Endothelial cell (in vitro differentiated cells): Measurements from ENCODE around the gene DNAJC1. TPM values are rescaled to one million over a fixed set of nuclear protein-coding genes. Genes with fewer than 3 reads are reported as not detected.

ENCODE experiments used
- DNase-seq: peaks from one replicate; pipeline ENCODE4 v3.0.0; 2021; ENCODE audit warnings: low spot score
- H3K27ac Mint-ChIP-seq: one replicate; pipeline ENCODE4 v1.8.0; 2021; ENCODE audit warnings: mixed read lengths, inconsistent platforms; ENCODE audit not compliant: unreplicated experiment
- H3K27me3 Mint-ChIP-seq: one replicate; pipeline ENCODE4 v1.8.0; 2021; ENCODE audit warnings: mild to moderate bottlenecking, moderate library complexity, mixed read lengths, inconsistent platforms; ENCODE audit not compliant: unreplicated experiment
- H3K36me3 Mint-ChIP-seq: one replicate; pipeline ENCODE4 v1.8.0; 2021; ENCODE audit warnings: mild to moderate bottlenecking, low read depth, mixed read lengths, inconsistent platforms; ENCODE audit not compliant: unreplicated experiment
- H3K4me1 Mint-ChIP-seq: one replicate; pipeline ENCODE4 v1.8.0; 2021; ENCODE audit warnings: mild to moderate bottlenecking, mixed read lengths, inconsistent platforms; ENCODE audit not compliant: unreplicated experiment
- H3K4me3 Mint-ChIP-seq: one replicate; pipeline ENCODE4 v1.8.0; 2021; ENCODE audit warnings: mild to moderate bottlenecking, mixed read lengths, inconsistent platforms; ENCODE audit not compliant: unreplicated experiment
- H3K9me3 Mint-ChIP-seq: one replicate; pipeline ENCODE4 v1.8.0; 2021; ENCODE audit warnings: mixed read lengths, inconsistent platforms; ENCODE audit not compliant: unreplicated experiment
- long read RNA-seq: library from polyadenylated mRNA; unstranded; transcript quantifications from one replicate; pipeline ENCODE4 v2.0.0, GENCODE V29; 2020; ENCODE audit not compliant: unreplicated experiment
- total RNA-seq: library from RNA; stranded (reverse); fragmentation: NEBNext Ultra II Directional; extraction: Animal tissue kit (Norgen Biotek cat#: 25700); gene quantifications from one replicate; pipeline ENCODE4 v1.2.1, GENCODE V29; 2021; ENCODE audit not compliant: unreplicated experiment
- TF ChIP-seq, protein P1 (sequence below): fragments of 200-600 bp; sonication (generic); IDR thresholded peaks from one replicate; pipeline ENCODE4 v1.5.0; 2021; ENCODE audit warnings: antibody characterized with exemption; ENCODE audit not compliant: unreplicated experiment

The DNAJC1 gene, protein sequence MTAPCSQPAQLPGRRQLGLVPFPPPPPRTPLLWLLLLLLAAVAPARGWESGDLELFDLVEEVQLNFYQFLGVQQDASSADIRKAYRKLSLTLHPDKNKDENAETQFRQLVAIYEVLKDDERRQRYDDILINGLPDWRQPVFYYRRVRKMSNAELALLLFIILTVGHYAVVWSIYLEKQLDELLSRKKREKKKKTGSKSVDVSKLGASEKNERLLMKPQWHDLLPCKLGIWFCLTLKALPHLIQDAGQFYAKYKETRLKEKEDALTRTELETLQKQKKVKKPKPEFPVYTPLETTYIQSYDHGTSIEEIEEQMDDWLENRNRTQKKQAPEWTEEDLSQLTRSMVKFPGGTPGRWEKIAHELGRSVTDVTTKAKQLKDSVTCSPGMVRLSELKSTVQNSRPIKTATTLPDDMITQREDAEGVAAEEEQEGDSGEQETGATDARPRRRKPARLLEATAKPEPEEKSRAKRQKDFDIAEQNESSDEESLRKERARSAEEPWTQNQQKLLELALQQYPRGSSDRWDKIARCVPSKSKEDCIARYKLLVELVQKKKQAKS
- total RNA-seq: 32.0 TPM
- long read RNA-seq, partial matches to known transcripts: 19 of 24 reads
- long read RNA-seq, other reads (novel, unspliced or antisense): 1 of 24 reads

DNA sequence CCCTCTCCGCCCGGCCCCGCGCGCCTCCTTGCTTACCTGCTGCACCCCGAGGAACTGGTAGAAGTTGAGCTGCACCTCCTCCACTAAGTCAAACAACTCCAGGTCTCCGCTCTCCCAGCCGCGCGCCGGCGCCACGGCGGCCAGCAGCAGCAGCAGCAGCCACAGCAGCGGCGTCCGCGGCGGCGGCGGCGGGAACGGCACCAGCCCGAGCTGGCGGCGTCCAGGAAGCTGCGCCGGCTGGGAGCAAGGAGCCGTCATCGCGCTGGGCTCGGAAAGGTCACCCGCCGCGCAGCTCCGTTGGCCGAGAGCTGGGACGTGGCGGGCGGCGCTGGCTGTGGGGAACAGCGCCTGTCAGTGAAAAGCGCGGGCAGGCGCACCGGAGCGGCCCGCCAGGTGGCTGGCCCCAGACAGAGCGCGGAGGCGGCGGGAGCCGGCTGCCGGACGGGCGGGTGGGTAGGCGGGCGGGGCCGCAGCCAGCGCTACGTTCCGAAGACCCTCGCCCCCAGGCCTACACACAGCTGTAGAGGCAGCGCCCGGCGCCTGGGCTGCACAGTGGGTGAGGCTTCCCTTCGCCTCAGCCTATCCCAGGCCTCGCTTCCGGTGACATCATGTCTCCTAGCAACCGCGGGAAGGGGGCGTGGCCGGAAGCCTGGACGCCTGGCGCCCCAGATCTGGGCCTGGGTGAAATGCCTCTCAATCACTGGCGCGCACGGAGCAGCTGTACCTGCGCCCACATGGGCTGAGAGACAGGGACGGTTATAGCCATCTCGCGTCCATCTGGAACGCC lies at the start of gene DNAJC1:
Gene DNAJC1, minus strand, starts transcription at position 554 of the 787 bp plus-strand sequence. Its CDS starts 296 bp downstream, at position 258.
- Mint-ChIP-seq H3K4me3 (peak within 1 kb of the TSS; percentile 95), H3K4me1 (peaks cover 12% of the 10 kb centered on the region), H3K27me3 (peaks cover 7% of the 10 kb centered on the region), H3K36me3 (peaks cover 4% of the 10 kb centered on the region), H3K9me3 (no peaks in the 10 kb centered on the region), H3K27ac (peak within 1 kb of the TSS; percentile 81)
- peak; percentile 97 for DNase-seq
- TF ChIP-seq, protein P1, sequence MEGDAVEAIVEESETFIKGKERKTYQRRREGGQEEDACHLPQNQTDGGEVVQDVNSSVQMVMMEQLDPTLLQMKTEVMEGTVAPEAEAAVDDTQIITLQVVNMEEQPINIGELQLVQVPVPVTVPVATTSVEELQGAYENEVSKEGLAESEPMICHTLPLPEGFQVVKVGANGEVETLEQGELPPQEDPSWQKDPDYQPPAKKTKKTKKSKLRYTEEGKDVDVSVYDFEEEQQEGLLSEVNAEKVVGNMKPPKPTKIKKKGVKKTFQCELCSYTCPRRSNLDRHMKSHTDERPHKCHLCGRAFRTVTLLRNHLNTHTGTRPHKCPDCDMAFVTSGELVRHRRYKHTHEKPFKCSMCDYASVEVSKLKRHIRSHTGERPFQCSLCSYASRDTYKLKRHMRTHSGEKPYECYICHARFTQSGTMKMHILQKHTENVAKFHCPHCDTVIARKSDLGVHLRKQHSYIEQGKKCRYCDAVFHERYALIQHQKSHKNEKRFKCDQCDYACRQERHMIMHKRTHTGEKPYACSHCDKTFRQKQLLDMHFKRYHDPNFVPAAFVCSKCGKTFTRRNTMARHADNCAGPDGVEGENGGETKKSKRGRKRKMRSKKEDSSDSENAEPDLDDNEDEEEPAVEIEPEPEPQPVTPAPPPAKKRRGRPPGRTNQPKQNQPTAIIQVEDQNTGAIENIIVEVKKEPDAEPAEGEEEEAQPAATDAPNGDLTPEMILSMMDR: no peak

DNA sequence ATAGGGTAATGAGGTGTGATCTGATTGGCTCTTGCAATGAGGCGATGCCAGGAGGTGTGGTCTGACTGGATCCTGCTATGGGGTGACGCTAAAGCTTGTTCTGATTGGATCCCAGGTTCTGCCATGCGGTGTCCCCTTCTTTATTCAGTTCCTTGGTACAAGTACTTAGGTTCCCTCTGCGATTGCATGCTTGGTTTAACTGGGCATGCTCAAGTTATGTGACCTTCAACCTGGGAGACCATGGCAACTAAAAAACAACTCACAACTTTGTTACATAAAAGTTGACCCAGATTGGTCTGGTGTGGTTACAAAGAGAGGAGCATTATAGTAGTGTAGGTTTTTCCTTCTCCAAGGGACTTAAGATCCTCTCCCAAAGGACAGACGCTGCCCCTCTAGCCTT lies 49.5 kb upstream of the DNAJC1 start:
- peaks cover 6% of the 10 kb centered on the region for H3K9me3 Mint-ChIP-seq
- H3K27ac Mint-ChIP-seq: no peak overlapping the region
- TF ChIP-seq, protein P1: no peak
- no peak overlapping the region for H3K4me3 Mint-ChIP-seq
- H3K27me3 Mint-ChIP-seq: no peaks in the 10 kb centered on the region
- H3K36me3 Mint-ChIP-seq: peaks cover 3% of the 10 kb centered on the region
- peaks cover 3% of the 10 kb centered on the region for H3K4me1 Mint-ChIP-seq
- no peak for DNase-seq

DNA sequence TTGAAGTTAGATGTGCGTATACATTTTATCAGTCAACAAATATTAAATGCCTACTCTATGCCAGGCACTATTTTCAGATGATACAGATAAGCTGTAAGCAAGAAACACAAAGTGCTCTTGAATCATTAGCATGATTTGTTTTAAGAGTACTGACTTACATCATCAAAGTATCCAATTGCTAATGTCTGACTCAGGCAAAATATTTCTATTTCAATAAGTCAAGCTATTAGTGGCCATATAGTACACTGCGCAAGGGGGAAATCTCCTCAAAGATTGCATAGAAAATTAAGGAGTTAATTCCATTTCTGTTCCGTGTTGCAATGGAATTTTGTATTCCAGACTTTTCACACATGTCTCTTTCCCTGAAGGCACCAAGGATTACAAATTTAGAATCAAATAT lies 46.1 kb upstream of the DNAJC1 start:
- no peaks in the 10 kb centered on the region for H3K4me1 Mint-ChIP-seq
- TF ChIP-seq, protein P1: no peak
- no peak overlapping the region for H3K27ac Mint-ChIP-seq
- no peaks in the 10 kb centered on the region for H3K27me3 Mint-ChIP-seq
- no peak overlapping the region for H3K4me3 Mint-ChIP-seq
- no peaks in the 10 kb centered on the region for H3K9me3 Mint-ChIP-seq
- DNase-seq: no peak
- peaks cover 3% of the 10 kb centered on the region for H3K36me3 Mint-ChIP-seq

DNA sequence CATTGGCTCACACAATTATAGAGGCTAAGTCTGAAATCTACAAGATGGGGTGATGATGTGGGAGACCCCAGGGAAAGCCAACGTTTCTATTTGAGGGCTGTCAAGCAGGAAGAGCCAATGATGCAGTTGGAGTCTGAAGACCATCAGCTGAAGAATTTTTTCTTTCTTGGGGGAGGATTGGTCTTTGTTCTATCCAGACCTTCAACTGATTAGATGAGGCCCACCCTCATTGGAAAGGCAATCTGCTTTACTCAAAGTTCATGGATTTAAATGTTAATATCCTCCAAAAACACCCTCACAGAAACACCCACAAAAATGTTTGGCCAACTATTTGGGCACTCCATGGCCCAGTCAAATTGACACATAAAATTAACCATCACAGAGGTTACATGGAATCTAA lies 44.3 kb upstream of the DNAJC1 start:
- Mint-ChIP-seq H3K27ac (no peak overlapping the region), H3K4me3 (no peak overlapping the region), H3K27me3 (no peaks in the 10 kb centered on the region), H3K9me3 (no peaks in the 10 kb centered on the region), H3K36me3 (peaks cover 3% of the 10 kb centered on the region), H3K4me1 (peaks cover 9% of the 10 kb centered on the region)
- TF ChIP-seq, protein P1: no peak
- DNase-seq: no peak
